Measurements from ENCODE around the gene USP33.

DNA sequence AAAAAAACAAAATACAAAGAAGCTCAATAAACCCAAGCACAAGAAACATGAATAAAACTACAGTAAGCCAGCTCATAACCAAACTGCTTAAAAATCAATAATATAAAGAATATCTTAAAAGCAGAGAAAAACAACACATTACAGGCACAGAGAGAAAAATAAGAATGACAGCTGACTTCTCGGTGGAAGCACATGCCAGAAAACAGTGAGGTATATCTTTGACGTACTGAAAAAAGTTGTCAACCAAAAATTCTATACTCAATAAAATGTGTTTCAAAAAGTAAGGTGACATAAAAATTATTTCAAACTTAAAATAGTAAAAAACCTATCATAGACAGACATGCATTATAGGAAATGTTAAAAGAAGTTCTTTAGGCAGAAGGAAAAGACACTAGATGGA is 110.5 kb downstream of the USP33 start:
- TF ChIP-seq, protein P1, sequence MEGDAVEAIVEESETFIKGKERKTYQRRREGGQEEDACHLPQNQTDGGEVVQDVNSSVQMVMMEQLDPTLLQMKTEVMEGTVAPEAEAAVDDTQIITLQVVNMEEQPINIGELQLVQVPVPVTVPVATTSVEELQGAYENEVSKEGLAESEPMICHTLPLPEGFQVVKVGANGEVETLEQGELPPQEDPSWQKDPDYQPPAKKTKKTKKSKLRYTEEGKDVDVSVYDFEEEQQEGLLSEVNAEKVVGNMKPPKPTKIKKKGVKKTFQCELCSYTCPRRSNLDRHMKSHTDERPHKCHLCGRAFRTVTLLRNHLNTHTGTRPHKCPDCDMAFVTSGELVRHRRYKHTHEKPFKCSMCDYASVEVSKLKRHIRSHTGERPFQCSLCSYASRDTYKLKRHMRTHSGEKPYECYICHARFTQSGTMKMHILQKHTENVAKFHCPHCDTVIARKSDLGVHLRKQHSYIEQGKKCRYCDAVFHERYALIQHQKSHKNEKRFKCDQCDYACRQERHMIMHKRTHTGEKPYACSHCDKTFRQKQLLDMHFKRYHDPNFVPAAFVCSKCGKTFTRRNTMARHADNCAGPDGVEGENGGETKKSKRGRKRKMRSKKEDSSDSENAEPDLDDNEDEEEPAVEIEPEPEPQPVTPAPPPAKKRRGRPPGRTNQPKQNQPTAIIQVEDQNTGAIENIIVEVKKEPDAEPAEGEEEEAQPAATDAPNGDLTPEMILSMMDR (IDR thresholded peaks at IDR 0.05), result no peak
- TF ChIP-seq EP300 (IDR thresholded peaks at IDR 0.05), result no peak
